OCI-LY1 (cell line): ENCODE data around the gene GRIA1.

ENCODE experiments used
- CTCF ChIP-seq: fragments of 200-600 bp; sonication (generic), shearing (Covaris generic); IDR thresholded peaks from 2 replicates; pipeline ENCODE4 v1.5.1; 2017; ENCODE audit warnings: mild to moderate bottlenecking, antibody characterized with exemption, low read length, moderate library complexity, mixed read lengths
- EZH2 ChIP-seq: fragments of 200-600 bp; sonication (generic), shearing (Covaris generic); IDR thresholded peaks from 2 replicates; pipeline ENCODE4 v1.8.0; 2017; ENCODE audit warnings: borderline replicate concordance, mixed run types, mild to moderate bottlenecking, antibody characterized with exemption, low read length, moderate library complexity, mixed read lengths

DNA sequence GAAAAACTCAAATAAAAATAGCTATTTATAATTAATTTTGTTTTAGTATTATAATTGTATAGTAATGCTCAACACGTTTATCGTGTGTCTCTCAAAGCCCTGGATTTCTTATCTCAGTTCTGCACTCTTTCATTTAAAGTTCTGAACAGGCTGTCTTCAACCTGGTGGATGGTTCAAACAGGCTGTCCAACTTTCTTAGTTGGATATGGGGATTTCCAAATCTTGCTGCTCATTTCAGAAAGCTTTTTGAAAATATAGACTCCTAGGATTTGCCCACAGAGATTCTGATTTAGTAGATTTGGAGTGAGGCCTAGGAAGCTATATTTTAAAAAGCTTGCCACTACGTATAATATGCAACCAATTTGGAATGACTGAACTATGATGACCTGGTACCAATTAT, 120.3 kb downstream of the GRIA1 start:
- TF ChIP-seq CTCF (no peak), EZH2 (no peak)
